COLO829 (cell line): ENCODE data around the gene CFAP97D2.
"Not testable (repeated sequence)": the region's sequence is repeated elsewhere in the genome, so short reads cannot be mapped to it uniquely, and the experiment has no call there.

Experiments
- DNase-seq: peaks from one replicate; pipeline ENCODE4 v3.0.0; 2012; ENCODE audit warnings: low spot score

CFAP97D2 gene

GRCh38 chr13:114143806-114144605 is 35.1 kb upstream of the CFAP97D2 start:
- no peak for DNase-seq

GRCh38 chr13:114144606-114145244 is 34.3 kb upstream of the CFAP97D2 start:
- no peak for DNase-seq

GRCh38 chr13:114145256-114145655 is 33.8 kb upstream of the CFAP97D2 start:
- no peak for DNase-seq

GRCh38 chr13:114145722-114146121 is 33.3 kb upstream of the CFAP97D2 start:
- no peak for DNase-seq

- DNase-seq: no peak
Measured at GRCh38 chr13:114146173-114146572, 32.9 kb upstream of the CFAP97D2 start.

GRCh38 chr13:114146629-114147028 is 32.4 kb upstream of the CFAP97D2 start:
- DNase-seq: no peak

GRCh38 chr13:114147803-114148520 is 31.1 kb upstream of the CFAP97D2 start:
- DNase-seq: no peak

GRCh38 chr13:114148521-114148855 is 30.6 kb upstream of the CFAP97D2 start:
- DNase-seq: no peak

GRCh38 chr13:114148886-114149285 is 30.2 kb upstream of the CFAP97D2 start:
- DNase-seq: not testable (repeated sequence)

- no peak for DNase-seq
Measured at GRCh38 chr13:114149774-114150740, 29.0 kb upstream of the CFAP97D2 start.

GRCh38 chr13:114151031-114151430 is 28.0 kb upstream of the CFAP97D2 start:
- DNase-seq: no peak

- peak; percentile 74 for DNase-seq
Measured at GRCh38 chr13:114151565-114152284, 27.3 kb upstream of the CFAP97D2 start.

GRCh38 chr13:114152285-114152645 is 26.8 kb upstream of the CFAP97D2 start:
- DNase-seq: no peak

- no peak for DNase-seq
Measured at GRCh38 chr13:114152831-114153371, 26.2 kb upstream of the CFAP97D2 start.

GRCh38 chr13:114153485-114154080 is 25.5 kb upstream of the CFAP97D2 start:
- DNase-seq: no peak

- no peak for DNase-seq
Measured at GRCh38 chr13:114154476-114154875, 24.6 kb upstream of the CFAP97D2 start.

GRCh38 chr13:114155320-114155719 is 23.7 kb upstream of the CFAP97D2 start:
- no peak for DNase-seq

GRCh38 chr13:114155926-114156883 is 22.9 kb upstream of the CFAP97D2 start:
- no peak for DNase-seq

GRCh38 chr13:114157869-114158495 is 21.1 kb upstream of the CFAP97D2 start:
- no peak for DNase-seq
